Gastrocnemius medialis (tissue), 4 donors: ENCODE results near the gene LRSAM1.

ENCODE experiments used
- CTCF ChIP-seq, 5 experiments: fragments of 450-650 bp in 3 of 5; fragments of 200-600 bp in 2 of 5; sonication (generic) in 2 of 5; IDR thresholded peaks in 4 of 5; conservative IDR thresholded peaks in 1 of 5; 1 replicate in 4 of 5; 2 replicates in 1 of 5; pipeline ENCODE4 v1.5.1; 2016 to 2019; ENCODE audit warnings: antibody characterized with exemption in 5 of 5, mild to moderate bottlenecking in 3 of 5, moderate library complexity in 3 of 5
- POLR2A ChIP-seq, 2 donors: fragments of 450-650 bp; IDR thresholded peaks; one replicate each; pipeline ENCODE4 v1.6.1; 2017; ENCODE audit warnings: antibody characterized with exemption in 2 of 2, mild to moderate bottlenecking in 2 of 2, moderate library complexity in 2 of 2

GRCh38 chr9:127543221-127543620 is 91.9 kb downstream of the LRSAM1 start:
- TF ChIP-seq POLR2A (IDR thresholded peaks at IDR 0.05) (no peak), CTCF (IDR thresholded peaks at IDR 0.05 in 4 of 5, conservative IDR thresholded peaks at IDR 0.05 in 1 of 5) (no peak)
